OCI-LY7 (cell line): Measurements from ENCODE around the gene APBB1IP. TPM values are rescaled to one million over a fixed set of nuclear protein-coding genes. Genes with fewer than 3 reads are reported as not detected.

ENCODE experiments used
- Bru-seq: library from RNA; stranded (reverse); fragments of 400-500 nt; gene quantifications from one replicate; lab custom pipeline; 2021; lab: Mats Ljungman, UMichigan
- BruChase-seq, 2 experiments: library from RNA; stranded (reverse); fragments of 400-500 nt; gene quantifications; one replicate each; lab custom pipeline; 2021; lab: Mats Ljungman, UMichigan
- BruUV-seq: library from RNA; stranded (reverse); fragments of 400-500 nt; replicated peaks from 2 replicates; lab custom pipeline; 2021; lab: Mats Ljungman, UMichigan
- CTCF ChIA-PET: fragments of 300-600 bp; sonication (Branson Sonifier 250); formaldehyde crosslinking; loops from one replicate; lab custom pipeline; 2022; ENCODE audit warnings: antibody characterized with exemption; ENCODE audit not compliant: unreplicated experiment; lab: Charles Lee
- POLR2A ChIA-PET: fragments of 300-600 bp; sonication (Branson Sonifier 250); formaldehyde crosslinking; loops from one replicate; lab custom pipeline; 2022; ENCODE audit warnings: antibody characterized with exemption; lab: Charles Lee
- DNase-seq: peaks from one replicate; pipeline ENCODE4 v3.0.0-alpha.2; 2015; ENCODE audit warnings: low spot score
- H2AFZ ChIP-seq: fragments of 200-600 bp; sonication (generic), shearing (Covaris generic); 2 replicates; pipeline ENCODE4 v1.6.1; 2014; ENCODE audit warnings: mild to moderate bottlenecking, antibody characterized with exemption, low read length, moderate library complexity
- H3K27ac ChIP-seq: fragments of 200-600 bp; sonication (generic); 2 replicates; pipeline ENCODE4 v1.5.1; 2014; ENCODE audit warnings: mixed run types, low read depth, mild to moderate bottlenecking, moderate library complexity, low read length, inconsistent platforms; ENCODE audit not compliant: poor library complexity, severe bottlenecking
- H3K36me3 ChIP-seq: fragments of 200-600 bp; sonication (generic); 2 replicates; pipeline ENCODE4 v1.6.1; 2014; ENCODE audit warnings: mild to moderate bottlenecking, antibody characterized with exemption, low read length, moderate library complexity, mixed read lengths; ENCODE audit not compliant: insufficient read depth
- H3K4me1 ChIP-seq: fragments of 200-600 bp; sonication (generic); 2 replicates; pipeline ENCODE4 v1.5.1; 2014; ENCODE audit warnings: mild to moderate bottlenecking, low read length; ENCODE audit not compliant: insufficient read depth, poor library complexity, severe bottlenecking
- H3K4me2 ChIP-seq: fragments of 200-600 bp; sonication (generic); 2 replicates; pipeline ENCODE4 v1.6.1; 2014; ENCODE audit warnings: mild to moderate bottlenecking, low read length
- H3K4me3 ChIP-seq: fragments of 200-600 bp; sonication (generic); 2 replicates; pipeline ENCODE4 v1.5.1; 2014; ENCODE audit warnings: mild to moderate bottlenecking, low read depth, low read length; ENCODE audit not compliant: poor library complexity, severe bottlenecking
- H3K79me2 ChIP-seq: fragments of 200-600 bp; sonication (generic); 2 replicates; pipeline ENCODE4 v1.6.1; 2016; ENCODE audit warnings: low read depth, mild to moderate bottlenecking, low read length, moderate library complexity, mixed read lengths; ENCODE audit not compliant: insufficient read depth
- H3K9me2 ChIP-seq: fragments of 200-600 bp; sonication (generic); 2 replicates; pipeline ENCODE4 v1.6.1; 2016; ENCODE audit warnings: mild to moderate bottlenecking, low read length, mixed read lengths; ENCODE audit not compliant: insufficient read depth
- H3K9me3 ChIP-seq: fragments of 200-600 bp; sonication (generic); 2 replicates; pipeline ENCODE4 v1.6.1; 2014; ENCODE audit warnings: mild to moderate bottlenecking, mixed run types, low read length, mixed read lengths
- H4K20me1 ChIP-seq: fragments of 200-600 bp; sonication (generic); 2 replicates; pipeline ENCODE4 v1.6.1; 2014; ENCODE audit warnings: mild to moderate bottlenecking, antibody characterized with exemption, low read length, moderate library complexity, mixed read lengths; ENCODE audit not compliant: insufficient read depth
- CTCF ChIP-seq: fragments of 200-600 bp; sonication (generic); conservative IDR thresholded peaks from 2 replicates; pipeline ENCODE4 v1.5.1; 2014; ENCODE audit warnings: mild to moderate bottlenecking, antibody characterized with exemption, low read length, moderate library complexity, mixed read lengths
- EZH2phosphoT487 ChIP-seq: fragments of 200-600 bp; sonication (generic); IDR thresholded peaks from 2 replicates; pipeline ENCODE4 v1.6.1; 2018; ENCODE audit warnings: low read depth, borderline replicate concordance, mild to moderate bottlenecking, mixed run types, antibody characterized with exemption, low read length, moderate library complexity, mixed read lengths
- intact Hi-C: fragments of 100-400 bp; cut with micrococcal nuclease; formaldehyde crosslinking; loops from one replicate; pipeline ENCODE4 v1.10.0; 2022; ENCODE audit not compliant: unreplicated experiment
- long read RNA-seq: library from polyadenylated mRNA; stranded (forward); transcript quantifications from one replicate; pipeline ENCODE4 v2.0.0, GENCODE V29; 2022
- total RNA-seq, 2 experiments: library from RNA; depleted of rRNA in 1 of 2; stranded (reverse); fragments of >200 nt in 1 of 2; shearing (Covaris generic) in 1 of 2; gene quantifications; 2 replicates each; pipeline ENCODE4 v1.2.3, GENCODE V29; 2014 to 2022

APBB1IP gene, protein sequence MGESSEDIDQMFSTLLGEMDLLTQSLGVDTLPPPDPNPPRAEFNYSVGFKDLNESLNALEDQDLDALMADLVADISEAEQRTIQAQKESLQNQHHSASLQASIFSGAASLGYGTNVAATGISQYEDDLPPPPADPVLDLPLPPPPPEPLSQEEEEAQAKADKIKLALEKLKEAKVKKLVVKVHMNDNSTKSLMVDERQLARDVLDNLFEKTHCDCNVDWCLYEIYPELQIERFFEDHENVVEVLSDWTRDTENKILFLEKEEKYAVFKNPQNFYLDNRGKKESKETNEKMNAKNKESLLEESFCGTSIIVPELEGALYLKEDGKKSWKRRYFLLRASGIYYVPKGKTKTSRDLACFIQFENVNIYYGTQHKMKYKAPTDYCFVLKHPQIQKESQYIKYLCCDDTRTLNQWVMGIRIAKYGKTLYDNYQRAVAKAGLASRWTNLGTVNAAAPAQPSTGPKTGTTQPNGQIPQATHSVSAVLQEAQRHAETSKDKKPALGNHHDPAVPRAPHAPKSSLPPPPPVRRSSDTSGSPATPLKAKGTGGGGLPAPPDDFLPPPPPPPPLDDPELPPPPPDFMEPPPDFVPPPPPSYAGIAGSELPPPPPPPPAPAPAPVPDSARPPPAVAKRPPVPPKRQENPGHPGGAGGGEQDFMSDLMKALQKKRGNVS
- total RNA-seq (2014; rRNA removed; shearing (Covaris generic)): 58.1 and 65.8 TPM in 2 replicates
- 167 and 196 TPM in 2 replicates for total RNA-seq (2022)
- Bru-seq, nascent RNA: percentile 97 among the genes with signal in this experiment
- percentile 93 among the genes with signal in this experiment for BruChase-seq, experiment 1, labeled RNA remaining after a 6-hour chase
- percentile 89 among the genes with signal in this experiment for BruChase-seq, experiment 2, labeled RNA remaining after a 2-hour chase
- long read RNA-seq, transcript APBB1IP-202 (15 exons, 2,771 nt): major isoform, 64 of 164 reads
- long read RNA-seq, transcript APBB1IP-201 (5 exons, 1,513 nt): minor isoform, 15 of 164 reads
- long read RNA-seq, partial matches to known transcripts: 57 of 164 reads
- long read RNA-seq, other reads (novel, unspliced or antisense): 28 of 164 reads

- peaks cover 42% of the 10 kb centered on the region for H3K4me1 ChIP-seq
- H4K20me1 ChIP-seq: no peaks in the 10 kb centered on the region
- POLR2A ChIA-PET: interaction anchor here (0.6 to 3.8 kb wide), 10 partner anchors 11 to 116 kb away, joined by 3 to 26 read pairs (median 4); no protein-coding TSS in a partner anchor
- CTCF ChIA-PET: interaction anchor here (1.0 to 1.1 kb wide), 2 partner anchors 18 to 38 kb away, joined by 3 read pairs; no protein-coding TSS in a partner anchor
- H2AFZ ChIP-seq: no peak within 1 kb of the TSS; the same call in 1 of the 2 replicates
- intact Hi-C loops: loop anchor here (1.0 to 5.0 kb wide), 8 partner anchors 19 to 804 kb away; partner anchors contain the start of gene ACBD5
- H3K27ac ChIP-seq: peak within 1 kb of the TSS; percentile 92
- TF ChIP-seq CTCF (no peak), EZH2phosphoT487 (no peak)
- peaks cover 42% of the 10 kb centered on the region for H3K36me3 ChIP-seq
- H3K79me2 ChIP-seq: peaks cover 65% of the 10 kb centered on the region
- peak; percentile 94 for DNase-seq
- BruUV-seq: TSS peak; percentile 88
- no peaks in the 10 kb centered on the region for H3K9me3 ChIP-seq
- peak within 1 kb of the TSS; percentile 77 for H3K4me2 ChIP-seq
- H3K9me2 ChIP-seq: no peaks in the 10 kb centered on the region
- H3K4me3 ChIP-seq: peak within 1 kb of the TSS; percentile 93
Observed at GRCh38 chr10:26437637-26438461, at the start of gene APBB1IP. Gene APBB1IP (plus strand): TSS chr10:26438341. CDS start chr10:26492327, 53,986 bp downstream.

- H4K20me1 ChIP-seq: no peaks in the 10 kb centered on the region
- POLR2A ChIA-PET: no interaction called here
- TF ChIP-seq EZH2phosphoT487: no peak
- no peak for TF ChIP-seq CTCF
- no peak overlapping the region for H2AFZ ChIP-seq
- H3K4me2 ChIP-seq: no peak overlapping the region
- H3K9me3 ChIP-seq: 0 out of 2 replicates have a peak, but pooled peaks cover 7% of the 10 kb centered on the region
- H3K9me2 ChIP-seq: no peaks in the 10 kb centered on the region
- H3K27ac ChIP-seq: no peak overlapping the region
- peaks cover 11% of the 10 kb centered on the region for H3K4me1 ChIP-seq
- H3K36me3 ChIP-seq: 0 out of 2 replicates have a peak, but pooled peaks cover 2% of the 10 kb centered on the region
- no peaks in the 10 kb centered on the region for H3K79me2 ChIP-seq
- intact Hi-C loops: no loop called here
- no peak overlapping the region for H3K4me3 ChIP-seq
- CTCF ChIA-PET: no interaction called here
- BruUV-seq: no TSS peak
- no peak for DNase-seq
Observed at GRCh38 chr10:26389533-26389932, 48.6 kb upstream of the APBB1IP start.
